IPS-NIHi7 (cell line): ENCODE data around the gene DKK1.
"Not testable (repeated sequence)": the region's sequence is repeated elsewhere in the genome, so short reads cannot be mapped to it uniquely, and the experiment has no call there.

Experiments used
- DNase-seq: peaks from one replicate; pipeline ENCODE4 v3.0.0; 2012; ENCODE audit warnings: mixed read lengths; ENCODE audit errors: extremely low spot score

The DKK1 gene

DNA sequence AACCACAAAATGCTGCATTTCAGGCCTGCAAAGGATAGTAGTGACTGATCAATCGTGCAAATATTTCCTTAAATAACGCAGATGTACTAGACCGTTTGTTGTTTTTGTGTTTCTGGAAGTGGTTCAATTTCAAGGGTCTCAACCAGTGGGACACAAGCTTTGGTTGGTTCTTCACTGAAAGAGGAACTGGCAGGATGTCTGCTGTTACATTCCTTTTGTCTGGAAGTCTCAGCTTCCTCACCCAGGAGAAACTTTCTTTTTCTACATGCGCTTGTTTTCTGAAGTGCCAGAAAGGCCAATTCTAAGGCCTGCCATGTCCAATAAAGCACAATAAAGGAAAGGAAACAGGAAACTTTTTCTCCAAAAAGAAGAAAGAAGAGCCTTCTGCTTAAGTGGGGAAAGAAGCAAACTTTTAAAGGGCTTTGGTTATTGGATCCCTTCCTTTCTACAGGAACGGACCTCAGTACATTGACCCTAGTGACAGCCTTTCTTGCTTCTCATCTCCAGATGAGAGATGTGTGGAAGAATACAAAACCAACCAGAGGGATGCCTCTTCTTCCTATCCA, 4.1 kb downstream of the DKK1 start:
- DNase-seq: no peak

GRCh38 chr10:52318822-52319464, 4.9 kb downstream of the DKK1 start:
- DNase-seq: no peak

DNA sequence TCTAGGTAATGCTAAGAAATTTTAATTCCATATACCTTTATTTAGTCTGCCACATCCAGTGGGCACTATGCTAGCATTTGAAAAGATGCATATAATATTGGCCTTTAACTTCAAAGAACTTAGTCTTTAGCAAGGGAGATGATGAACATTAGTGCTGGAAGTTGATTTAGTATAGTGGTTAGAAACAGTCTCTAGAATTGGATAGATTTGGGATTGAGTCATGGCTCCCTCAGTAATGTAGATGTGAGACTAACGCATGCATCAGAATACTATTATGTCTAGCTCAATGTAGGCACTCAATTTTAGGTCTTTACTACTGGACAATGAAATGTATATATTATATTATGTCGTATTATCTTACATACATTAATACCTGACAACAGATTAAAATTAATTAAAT, 5.8 kb downstream of the DKK1 start:
- DNase-seq: no peak

DNA sequence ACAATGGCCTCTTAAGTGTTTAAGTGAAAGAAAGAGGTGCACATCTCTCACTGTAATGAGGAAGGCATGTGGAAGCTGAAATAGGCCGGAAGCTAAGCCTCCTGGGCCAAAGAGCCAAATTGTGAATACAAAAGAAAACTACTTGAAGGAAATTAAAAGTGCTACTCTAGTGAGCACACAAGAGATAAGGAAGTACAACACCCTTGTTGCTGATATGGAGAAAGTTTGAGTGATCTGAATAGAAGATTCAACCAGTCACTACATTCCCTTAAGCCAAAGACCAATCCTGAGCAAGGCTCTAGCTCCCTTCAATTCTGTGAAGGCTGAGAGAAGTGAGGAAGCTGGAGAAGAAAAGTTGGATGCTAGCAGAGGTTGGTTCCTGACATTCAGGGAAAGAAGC, 8.2 kb downstream of the DKK1 start:
- DNase-seq: no peak

- DNase-seq: no peak
Measured at GRCh38 chr10:52322936-52323335, 8.9 kb downstream of the DKK1 start.

- DNase-seq: no peak
Measured at GRCh38 chr10:52326382-52326781, 12.3 kb downstream of the DKK1 start.

DNA sequence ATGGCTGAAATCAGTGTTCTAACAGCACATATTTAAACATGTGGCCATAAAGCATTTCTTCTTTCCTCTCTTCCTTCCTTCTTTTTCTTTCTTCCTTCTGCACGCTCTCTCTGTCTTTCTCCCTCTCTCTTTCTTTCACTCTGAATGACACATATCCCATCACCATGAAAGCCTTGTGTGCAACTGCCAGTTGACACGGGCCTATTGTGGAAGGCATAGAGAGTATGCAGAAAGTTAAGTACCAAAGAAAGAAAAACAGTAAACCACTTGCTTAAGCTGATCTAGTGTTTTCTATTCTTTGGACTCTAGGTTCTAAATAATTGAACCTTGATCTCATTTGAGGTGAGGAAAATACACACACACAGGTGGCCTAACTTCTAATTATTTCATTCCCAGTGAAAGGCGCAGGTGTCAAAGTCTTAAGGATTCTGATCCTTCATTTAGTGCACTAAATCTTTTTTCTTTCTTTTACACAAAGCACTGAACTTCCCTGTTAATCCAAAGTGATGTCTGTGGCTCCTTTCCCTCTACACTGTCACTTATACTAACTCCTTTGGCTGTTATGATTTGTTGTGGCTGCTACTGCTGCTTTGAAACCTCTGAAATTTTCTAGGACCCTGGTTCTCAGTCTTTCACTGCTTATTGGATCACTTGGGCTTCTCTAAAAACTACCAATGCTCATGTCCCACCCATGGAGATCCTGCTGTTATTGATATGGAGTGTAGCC, 17.7 kb downstream of the DKK1 start:
- no peak for DNase-seq

DNA sequence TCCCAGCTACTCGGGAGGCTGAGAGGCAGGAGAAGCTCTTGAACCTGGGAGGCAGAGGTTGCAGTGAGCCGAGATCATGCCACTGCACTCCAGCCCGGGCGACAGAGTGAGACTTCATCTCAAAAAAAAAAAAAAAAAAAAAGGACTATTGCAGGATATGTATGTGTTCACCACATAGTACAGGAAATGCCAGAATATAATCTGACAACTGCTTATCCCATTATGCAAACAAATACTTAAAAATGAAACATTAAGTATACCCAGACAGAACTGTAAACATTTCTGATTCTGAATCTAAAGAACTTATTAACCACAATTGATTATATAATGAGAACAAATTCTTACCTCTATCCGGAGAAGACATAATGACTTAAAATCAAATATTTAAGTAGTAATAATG, 18.7 kb downstream of the DKK1 start:
- DNase-seq: no peak

GRCh38 chr10:52334595-52334994, 20.5 kb downstream of the DKK1 start:
- DNase-seq: no peak

DNA sequence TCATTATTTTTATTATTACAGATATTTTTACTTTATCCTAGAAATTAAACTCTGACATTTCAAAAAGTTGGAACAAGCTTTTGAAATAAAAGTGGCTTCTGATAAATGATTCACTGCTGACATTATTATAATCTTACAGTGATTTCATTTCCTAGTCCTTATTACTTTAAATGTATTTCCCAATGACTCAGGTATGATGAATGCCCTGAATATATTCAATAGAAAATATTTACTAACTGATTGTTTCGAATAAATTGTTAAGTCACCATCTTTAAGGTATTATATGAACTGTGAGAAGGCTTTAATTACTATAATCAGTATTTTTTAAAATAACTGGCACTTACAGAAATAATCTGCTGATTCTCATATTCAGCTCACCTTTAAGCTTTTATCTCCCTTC, 21.6 kb downstream of the DKK1 start:
- no peak for DNase-seq

DNA sequence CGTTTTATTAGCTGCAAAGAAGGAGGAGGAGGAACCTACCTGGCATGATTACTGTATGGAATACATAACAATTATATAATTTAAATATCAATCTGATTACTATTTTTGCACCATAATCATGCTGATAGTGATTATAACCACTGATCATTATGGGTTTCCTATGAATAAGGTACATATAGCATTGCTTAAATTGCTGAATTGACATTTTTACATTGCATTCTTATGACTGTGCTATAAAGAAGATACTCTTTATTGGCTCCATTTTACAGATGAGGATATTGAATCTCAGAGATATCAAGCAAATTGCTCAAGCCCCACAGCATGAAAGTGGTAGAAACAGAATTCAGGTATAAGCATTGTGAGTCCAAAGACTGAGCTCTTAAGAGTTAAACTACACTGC, 23.1 kb downstream of the DKK1 start:
- no peak for DNase-seq

DNA sequence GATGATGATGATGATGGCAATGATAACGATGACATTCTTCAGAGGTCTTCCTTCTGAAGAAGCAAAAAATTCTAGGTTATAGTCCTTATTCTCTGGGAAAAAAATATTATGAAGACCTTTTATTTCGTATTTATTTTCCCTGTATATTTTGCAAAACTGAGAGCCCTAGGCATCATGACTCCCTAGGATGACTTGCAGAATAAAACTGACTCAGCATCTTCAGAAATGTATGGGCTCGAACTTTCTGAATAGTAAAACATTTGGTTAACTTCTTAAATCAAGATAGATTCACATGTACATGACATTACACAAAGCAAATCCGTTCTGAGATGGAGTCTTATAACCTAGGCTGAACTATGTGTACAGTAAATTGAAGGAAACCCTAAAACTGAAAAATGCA, 29.4 kb downstream of the DKK1 start:
- DNase-seq: no peak

DNA sequence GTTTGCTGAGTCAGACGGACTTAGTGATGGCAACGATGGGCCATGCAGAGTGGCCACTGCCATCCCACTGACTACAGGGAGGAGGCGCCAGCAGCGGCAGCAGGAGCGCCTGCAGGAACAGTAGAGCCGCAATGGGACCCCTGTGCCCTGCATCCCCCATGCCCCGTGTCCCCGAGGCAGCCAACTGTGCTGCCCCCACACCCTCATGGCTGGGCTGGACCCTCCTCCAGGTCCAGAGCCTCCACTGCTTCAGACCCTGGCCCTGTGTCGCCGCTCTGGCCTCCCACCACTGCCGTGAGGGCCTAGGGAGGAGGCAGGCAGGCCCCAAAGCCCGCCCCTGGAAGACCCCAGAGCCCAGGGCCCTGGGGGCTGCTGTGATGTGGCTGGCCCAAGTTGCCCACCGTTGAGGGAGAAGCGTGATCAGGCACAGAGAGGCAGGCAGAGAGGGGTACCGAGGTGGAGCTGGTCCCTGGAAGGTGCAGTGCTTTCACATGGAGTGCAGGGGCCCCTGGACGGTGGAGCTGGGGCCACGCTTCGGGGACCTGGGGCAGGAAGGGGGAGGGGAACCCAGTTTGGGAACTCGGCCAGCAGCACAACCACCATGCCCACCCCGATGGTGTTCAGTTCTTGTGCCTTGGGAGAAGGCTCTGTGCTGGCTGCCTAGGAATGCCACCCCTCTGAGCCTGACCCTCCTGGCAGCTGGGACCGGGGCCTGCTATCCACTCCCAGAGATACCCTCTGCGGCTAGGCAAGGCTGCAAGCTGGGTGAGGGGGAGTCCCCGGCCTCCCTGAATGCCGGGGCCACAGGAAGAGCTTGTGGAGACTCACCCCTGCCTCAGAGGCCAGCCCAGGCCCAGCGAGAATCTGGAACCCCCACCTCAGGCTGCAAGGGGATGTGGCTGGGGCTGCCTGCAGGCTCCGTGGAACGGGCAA, 32.6 kb downstream of the DKK1 start:
- DNase-seq: no peak

GRCh38 chr10:52347327-52347667, 33.2 kb downstream of the DKK1 start:
- DNase-seq: no peak

DNA sequence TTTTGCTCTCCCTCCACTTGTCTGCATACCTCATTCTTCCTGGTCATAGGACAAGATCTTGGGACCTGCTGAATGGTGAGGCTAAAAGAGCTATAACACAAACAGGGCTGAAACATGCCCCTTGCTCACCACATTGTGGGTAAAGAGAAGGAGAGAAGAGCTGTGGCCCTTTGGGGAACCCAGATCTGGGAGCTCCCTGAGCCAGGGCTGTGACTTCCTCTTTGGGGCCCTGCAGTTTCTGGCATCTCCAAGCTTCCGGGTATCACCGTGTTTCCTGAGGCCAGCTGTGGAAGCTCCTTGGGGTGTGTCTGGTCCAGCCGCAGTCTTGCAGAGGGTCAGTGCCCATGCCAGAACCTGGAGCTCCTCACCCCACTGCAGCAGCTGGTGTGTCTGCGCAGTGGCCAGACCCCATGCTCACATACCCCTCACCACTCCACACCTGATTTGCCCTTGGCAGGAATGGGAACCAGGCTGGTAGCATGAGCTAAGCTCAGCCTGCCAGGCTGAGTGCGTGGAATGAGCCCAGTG, 34.0 kb downstream of the DKK1 start:
- no peak for DNase-seq

DNA sequence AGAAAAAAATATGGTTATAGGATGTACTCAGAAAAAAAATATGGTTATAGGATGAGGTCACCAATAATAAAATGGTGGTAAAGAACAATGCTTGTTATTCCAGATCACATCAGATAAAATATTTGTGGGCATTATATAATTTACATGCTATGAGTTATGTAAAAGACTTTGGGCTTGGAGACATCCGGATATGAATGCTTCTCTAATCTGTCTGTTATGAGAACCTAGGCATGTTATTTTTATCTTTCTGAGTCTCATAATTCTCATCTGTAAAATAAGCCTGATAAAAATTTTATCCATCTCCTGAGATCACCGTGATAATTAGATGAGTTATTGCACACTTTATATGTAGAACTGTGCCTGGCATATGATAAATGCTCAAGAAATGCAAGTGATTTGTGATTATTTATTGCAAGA, 37.8 kb downstream of the DKK1 start:
- no peak for DNase-seq

- DNase-seq: no peak
Measured at GRCh38 chr10:52353205-52353604, 39.1 kb downstream of the DKK1 start.

DNA sequence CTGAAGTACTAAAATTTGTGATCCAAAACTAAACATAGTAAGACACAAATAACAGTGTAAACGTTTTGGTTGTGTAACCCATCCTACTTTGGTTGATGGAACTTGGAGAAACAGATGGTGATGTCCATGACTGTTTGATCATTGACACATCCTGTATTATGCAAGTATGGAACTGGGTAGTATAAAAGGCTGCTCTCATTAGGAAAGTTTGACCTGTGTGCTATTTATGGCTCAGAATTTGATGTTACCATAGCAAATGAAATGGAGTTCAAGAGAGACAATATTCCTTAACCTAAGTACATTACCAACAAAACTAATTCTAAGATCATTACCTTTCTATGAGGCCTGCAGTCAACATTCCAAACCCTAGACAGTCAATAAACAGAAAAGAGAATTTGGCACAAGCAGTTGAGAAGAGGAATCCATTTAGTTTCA, 39.9 kb downstream of the DKK1 start:
- DNase-seq: no peak

GRCh38 chr10:52357971-52358370, 43.9 kb downstream of the DKK1 start:
- no peak for DNase-seq

DNA sequence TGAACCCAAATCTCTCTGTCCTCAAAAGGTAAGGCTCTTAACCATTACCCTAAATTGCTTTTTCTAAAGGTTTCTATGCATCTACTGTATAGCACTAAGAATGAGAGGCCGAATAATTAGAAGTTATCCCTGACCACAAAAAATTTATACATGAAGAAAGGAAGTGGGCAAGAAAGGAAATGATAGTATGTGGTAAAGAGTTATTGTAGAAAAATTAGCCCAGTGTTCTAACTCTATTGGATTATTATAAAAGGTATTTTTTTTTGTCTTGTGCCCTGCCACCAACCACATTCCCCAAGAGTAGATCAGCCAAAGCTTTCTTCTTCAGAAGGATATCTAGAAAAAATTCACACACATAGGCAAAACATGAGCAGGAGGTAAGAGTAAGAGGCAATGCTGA, 45.4 kb downstream of the DKK1 start:
- no peak for DNase-seq

GRCh38 chr10:52365547-52366432, 51.7 kb downstream of the DKK1 start:
- not testable (repeated sequence) for DNase-seq
